GM21529 (cell line): ENCODE data around the gene RHNO1.
A peak's percentile ranks its signal among the peaks of the same experiment; 100 is the strongest.

ENCODE experiments used
- ATAC-seq: cut with Tn5 transposase; IDR thresholded peaks from one replicate; pipeline ENCODE4 v1.9.1; 2021; ENCODE audit not compliant: unreplicated experiment

RHNO1 gene, protein sequence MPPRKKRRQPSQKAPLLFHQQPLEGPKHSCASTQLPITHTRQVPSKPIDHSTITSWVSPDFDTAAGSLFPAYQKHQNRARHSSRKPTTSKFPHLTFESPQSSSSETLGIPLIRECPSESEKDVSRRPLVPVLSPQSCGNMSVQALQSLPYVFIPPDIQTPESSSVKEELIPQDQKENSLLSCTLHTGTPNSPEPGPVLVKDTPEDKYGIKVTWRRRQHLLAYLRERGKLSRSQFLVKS

DNA sequence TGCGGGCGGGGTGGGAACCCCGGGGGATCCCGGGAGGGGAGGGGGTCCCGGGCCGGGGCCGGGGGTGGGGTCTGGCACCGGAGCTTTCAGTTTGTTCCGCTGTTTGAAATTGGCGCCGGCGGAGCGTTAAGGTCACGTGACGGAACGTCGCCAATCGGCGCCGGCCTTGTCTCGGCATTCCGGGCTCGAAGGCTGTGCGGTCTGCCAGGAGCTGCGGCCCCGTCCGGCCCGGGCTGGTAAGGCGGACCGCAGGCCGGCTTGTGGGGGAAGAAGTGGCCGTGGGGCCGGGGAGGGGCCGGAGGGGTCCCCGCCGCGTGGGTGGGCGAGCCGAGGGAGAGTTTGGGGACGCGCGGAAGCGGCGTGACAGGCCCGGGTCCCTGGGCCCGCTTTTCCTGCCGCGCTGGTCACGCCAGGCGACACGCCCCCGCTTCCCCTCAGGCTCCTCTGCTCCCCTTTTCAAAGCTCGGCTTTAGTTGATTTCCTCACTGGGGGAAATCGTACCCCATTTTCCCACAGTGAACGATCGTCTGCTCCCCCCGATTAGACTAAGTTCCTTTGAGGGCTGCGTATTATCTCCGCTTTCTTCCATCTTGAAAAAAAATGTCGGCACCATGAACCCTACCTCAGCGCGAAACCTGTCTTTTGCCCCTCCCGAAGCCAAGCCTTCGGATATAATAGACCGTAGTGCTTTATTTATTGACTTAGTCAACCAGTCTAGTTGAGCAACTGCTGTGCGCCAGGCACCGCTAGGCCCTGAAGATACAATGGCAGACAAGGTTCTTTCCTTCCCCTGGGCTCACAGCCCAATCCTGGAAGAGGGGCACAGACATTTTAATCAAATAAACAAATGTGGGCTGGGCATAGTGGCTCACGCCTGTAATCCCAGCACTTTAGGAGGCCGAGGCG lies at the start of gene RHNO1, which contains the start of gene FOXM1:
TSS of gene RHNO1 (plus strand) at position 177 of the 906 bp plus-strand sequence. CDS start 8,144 bp downstream, outside the sequence.
TSS of gene FOXM1 (minus strand) at position 128 of the 906 bp plus-strand sequence. CDS start 2,696 bp downstream, outside the sequence.
- peak; percentile 74 for ATAC-seq

GRCh38 chr12:2829275-2829674 lies 47.7 kb upstream of the RHNO1 start:
- no peak for ATAC-seq

DNA sequence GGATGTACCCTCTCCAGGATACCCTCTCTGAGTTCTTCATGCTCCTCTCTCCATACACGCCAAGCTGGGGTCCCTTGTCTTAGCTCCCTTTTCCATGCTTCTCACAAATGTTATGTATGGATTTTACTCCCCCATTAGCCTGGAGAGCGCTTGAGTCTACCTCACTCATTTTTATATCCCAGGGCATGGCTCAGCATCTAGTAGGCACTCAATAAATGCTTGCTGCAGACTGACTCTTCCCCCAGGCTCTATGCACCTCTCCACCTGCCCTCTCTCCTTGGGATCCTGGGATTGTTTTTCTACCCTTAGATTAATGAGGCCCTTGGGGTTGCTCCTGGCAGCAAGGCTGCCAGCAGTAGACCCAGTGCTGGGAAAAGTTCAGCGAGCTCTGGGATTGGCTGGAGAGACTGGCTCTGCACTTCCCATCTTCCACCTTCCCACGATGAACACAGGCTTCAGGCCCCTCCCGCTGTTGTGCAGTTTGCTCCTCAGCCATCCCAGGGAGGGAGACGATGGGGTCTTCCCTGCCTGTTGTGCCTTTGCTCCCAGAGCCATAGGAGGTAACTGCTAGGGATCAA lies 44.4 kb upstream of the RHNO1 start:
- ATAC-seq: no peak

DNA sequence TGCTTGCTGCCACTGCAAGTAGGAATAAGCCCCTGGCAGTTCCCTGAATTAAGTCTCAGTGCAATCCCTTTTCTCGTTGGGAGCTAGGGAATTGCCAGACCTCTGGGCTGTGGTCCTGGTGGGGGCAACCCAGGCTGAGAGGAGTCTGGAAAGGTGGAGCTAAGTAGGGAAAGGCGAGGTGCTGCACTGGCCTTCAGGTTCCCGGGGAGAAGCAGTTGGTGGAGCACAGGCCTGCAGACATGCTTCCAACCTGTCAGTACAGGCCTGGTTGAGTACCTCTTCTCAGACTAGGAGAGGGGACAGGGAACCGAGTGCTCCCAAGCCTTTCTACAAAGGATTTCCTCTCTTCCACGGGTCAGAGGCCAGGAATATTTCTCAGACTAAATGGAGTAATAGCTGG lies 43.7 kb upstream of the RHNO1 start:
- ATAC-seq: no peak

GRCh38 chr12:2833810-2834209 lies 43.2 kb upstream of the RHNO1 start:
- no peak for ATAC-seq

GRCh38 chr12:2834581-2835491 lies 42.2 kb upstream of the RHNO1 start, which contains the start of gene NRIP2:
TSS of gene NRIP2 (minus strand) at chr12:2835035. CDS start at chr12:2834983, 52 bp downstream.
- no peak for ATAC-seq

DNA sequence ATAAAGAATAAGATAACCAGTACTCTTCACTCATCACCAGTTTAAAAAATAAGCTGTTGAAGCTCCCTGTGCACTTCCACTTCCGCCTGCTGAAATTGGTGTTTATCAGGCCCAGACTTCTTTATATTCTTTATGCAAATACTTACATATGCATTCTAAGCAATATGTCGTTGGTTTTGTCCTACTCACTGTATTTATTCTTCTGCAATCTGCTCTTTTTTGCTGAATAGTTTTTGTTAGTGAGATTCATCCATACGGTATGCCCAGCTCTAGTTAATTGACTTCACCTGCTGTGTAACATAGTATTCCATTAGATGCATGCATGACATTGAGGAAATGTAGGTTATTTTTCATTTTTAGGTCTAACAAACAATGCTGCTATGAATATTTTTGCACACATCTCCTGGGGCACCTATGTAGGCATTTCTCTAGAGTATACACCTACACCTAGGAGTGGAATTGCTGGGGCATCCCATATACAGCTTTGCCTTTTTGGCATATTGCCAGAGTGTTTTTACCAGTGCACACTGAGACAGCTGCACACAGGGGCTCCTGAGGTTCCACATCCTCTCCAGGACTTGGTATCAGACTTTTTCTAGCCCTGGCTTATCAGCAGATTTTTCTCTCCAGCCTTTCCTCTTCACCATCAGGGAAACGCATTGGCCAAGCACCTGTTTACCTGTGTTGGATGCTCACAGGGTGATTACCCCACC lies 41.2 kb upstream of the RHNO1 start:
- no peak for ATAC-seq

- no peak for ATAC-seq
These were observed 40.4 kb upstream of the RHNO1 start for GRCh38 chr12:2836574-2836973.

DNA sequence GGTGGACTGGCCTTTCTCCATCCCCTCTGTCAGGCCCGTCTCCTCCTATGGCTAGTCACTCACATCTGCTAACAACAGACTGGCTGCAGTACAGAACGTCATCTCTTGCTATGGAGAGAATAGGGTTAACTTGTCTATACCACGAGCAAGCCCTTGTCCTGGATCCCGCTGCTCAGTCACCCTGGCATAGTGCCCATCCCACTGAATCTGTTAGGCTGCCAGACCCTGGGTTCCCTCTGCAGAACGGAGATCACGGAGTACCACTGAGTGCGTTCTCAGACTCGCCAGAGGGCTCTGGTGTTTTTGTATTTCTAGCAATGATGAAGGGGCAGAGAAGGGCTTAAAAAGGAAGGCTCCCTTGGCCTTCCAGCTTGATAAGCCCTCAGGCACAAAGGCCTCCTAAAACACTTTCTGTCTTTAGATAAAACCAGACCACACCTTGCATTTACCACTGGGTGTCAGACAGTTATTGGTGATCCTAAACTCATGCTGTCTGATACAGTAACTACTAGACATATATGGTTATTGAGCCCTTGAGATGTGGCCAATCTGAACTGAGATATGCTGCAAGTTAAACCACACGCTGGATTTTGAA lies 35.9 kb upstream of the RHNO1 start:
- ATAC-seq: no peak

GRCh38 chr12:2842948-2843347 lies 34.1 kb upstream of the RHNO1 start:
- no peak for ATAC-seq

- no peak for ATAC-seq
These were observed 32.2 kb upstream of the RHNO1 start for GRCh38 chr12:2844786-2845185.

GRCh38 chr12:2845280-2845679 lies 31.7 kb upstream of the RHNO1 start:
- ATAC-seq: no peak

GRCh38 chr12:2851931-2852330 lies 25.1 kb upstream of the RHNO1 start:
- no peak for ATAC-seq

GRCh38 chr12:2853626-2854025 lies 23.4 kb upstream of the RHNO1 start:
- no peak for ATAC-seq

GRCh38 chr12:2854669-2855453 lies 22.2 kb upstream of the RHNO1 start:
- ATAC-seq: no peak

- no peak for ATAC-seq
These were observed 21.5 kb upstream of the RHNO1 start for GRCh38 chr12:2855546-2855945.

DNA sequence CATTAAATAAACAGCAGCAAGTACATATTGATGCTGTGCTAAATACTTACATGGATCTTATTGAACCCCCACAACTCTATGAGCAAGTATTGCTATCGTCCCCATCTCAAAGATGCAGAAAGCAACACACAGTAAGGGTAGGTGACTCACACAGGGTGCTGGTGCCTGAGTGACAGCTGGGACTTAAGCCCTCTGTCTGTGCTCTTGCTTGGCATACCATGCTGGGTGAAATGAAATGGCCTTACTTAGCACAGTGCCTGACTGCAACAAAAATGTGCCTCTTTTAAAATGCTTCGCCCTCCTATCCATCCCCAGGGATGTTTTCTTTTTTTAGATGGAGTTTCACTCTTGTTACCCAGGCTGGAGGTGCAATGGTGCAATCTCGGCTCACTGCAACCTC lies 21.0 kb upstream of the RHNO1 start:
- no peak for ATAC-seq

- ATAC-seq: no peak
These were observed 20.0 kb upstream of the RHNO1 start, which contains the start of gene TEX52 for GRCh38 chr12:2857021-2857431. TSS of gene TEX52 (minus strand) at chr12:2857039. CDS start at chr12:2857026, 13 bp downstream.

GRCh38 chr12:2857576-2857975 lies 19.4 kb upstream of the RHNO1 start:
- ATAC-seq: no peak
